HG02884 (cell line): ENCODE data around the gene P2RY11.

Experiments used
- ATAC-seq: cut with Tn5 transposase; IDR thresholded peaks from one replicate; pipeline ENCODE4 v1.9.1; 2021; ENCODE audit warnings: mild to moderate bottlenecking, moderate library complexity; ENCODE audit not compliant: unreplicated experiment

Gene P2RY11

GRCh38 chr19:10111405-10111811, at the start of gene P2RY11:
P2RY11 (plus strand) TSS chr19:10111693; CDS start chr19:10111722, 29 bp downstream.
- ATAC-seq, result no peak

- ATAC-seq, result no peak
These were observed 49.7 kb upstream of the P2RY11 start for GRCh38 chr19:10061717-10062310.

GRCh38 chr19:10068205-10068604, 43.3 kb upstream of the P2RY11 start:
- ATAC-seq, result no peak

- ATAC-seq, result no peak
These were observed 42.4 kb upstream of the P2RY11 start for GRCh38 chr19:10069046-10069445.

- ATAC-seq, result no peak
These were observed 40.6 kb upstream of the P2RY11 start for GRCh38 chr19:10070730-10071446.

GRCh38 chr19:10074153-10074552, 37.3 kb upstream of the P2RY11 start:
- no peak for ATAC-seq

GRCh38 chr19:10076535-10076934, 35.0 kb upstream of the P2RY11 start:
- ATAC-seq, result no peak

GRCh38 chr19:10078329-10078728, 33.2 kb upstream of the P2RY11 start:
- no peak for ATAC-seq

GRCh38 chr19:10079031-10079453, 32.5 kb upstream of the P2RY11 start:
- no peak for ATAC-seq

- no peak for ATAC-seq
These were observed 27.6 kb upstream of the P2RY11 start for GRCh38 chr19:10083911-10084310.

- ATAC-seq, result no peak
These were observed 26.7 kb upstream of the P2RY11 start for GRCh38 chr19:10084803-10085202.

GRCh38 chr19:10085641-10086590, 25.6 kb upstream of the P2RY11 start, which contains the start of gene SHFL:
SHFL (plus strand) TSS chr19:10086317; CDS start chr19:10086428, 111 bp downstream.
- peak; percentile 56 for ATAC-seq

- ATAC-seq, result no peak
These were observed 24.8 kb upstream of the P2RY11 start for GRCh38 chr19:10086591-10087192.

- no peak for ATAC-seq
These were observed 24.0 kb upstream of the P2RY11 start for GRCh38 chr19:10087296-10088061.

- no peak for ATAC-seq
These were observed 22.4 kb upstream of the P2RY11 start for GRCh38 chr19:10088949-10089554.

- ATAC-seq, result no peak
These were observed 21.6 kb upstream of the P2RY11 start for GRCh38 chr19:10089801-10090375.

GRCh38 chr19:10091370-10091687, 20.2 kb upstream of the P2RY11 start:
- no peak for ATAC-seq

GRCh38 chr19:10091895-10092641, 19.4 kb upstream of the P2RY11 start:
- no peak for ATAC-seq
